H9 (cell line): ENCODE data around the gene SEH1L. TPM values are rescaled to one million over a fixed set of nuclear protein-coding genes. Genes with fewer than 3 reads are reported as not detected.

Experiments used
- DNase-seq: peaks from one replicate; pipeline ENCODE4 v3.0.0-alpha.2; 2017
- H2AFZ ChIP-seq: one replicate; pipeline ENCODE4 v1.6.1; 2013; ENCODE audit warnings: mild to moderate bottlenecking, low read length, control low read depth, moderate library complexity
- H2AK5ac ChIP-seq: 2 replicates; pipeline ENCODE4 v1.6.1; 2013; ENCODE audit warnings: low read length, control low read depth, mixed read lengths; ENCODE audit not compliant: insufficient read length
- H2BK120ac ChIP-seq: one replicate; pipeline ENCODE4 v1.6.1; 2013; ENCODE audit warnings: low read depth, mild to moderate bottlenecking, low read length, control low read depth, inconsistent platforms; ENCODE audit not compliant: poor library complexity, severe bottlenecking
- H2BK12ac ChIP-seq: 2 replicates; pipeline ENCODE4 v1.6.1; 2013; ENCODE audit warnings: low read length, control low read depth, mixed read lengths, low read depth; ENCODE audit not compliant: insufficient read length
- H2BK15ac ChIP-seq: 2 replicates; pipeline ENCODE4 v1.6.1; 2013; ENCODE audit warnings: low read depth, low read length, control low read depth
- H2BK20ac ChIP-seq: one replicate; pipeline ENCODE4 v1.6.1; 2013; ENCODE audit warnings: low read depth, mild to moderate bottlenecking, low read length, control low read depth, inconsistent platforms; ENCODE audit not compliant: poor library complexity, severe bottlenecking
- H2BK5ac ChIP-seq: 2 replicates; pipeline ENCODE4 v1.6.1; 2013; ENCODE audit warnings: low read length, control low read depth, mixed read lengths; ENCODE audit not compliant: insufficient read length
- H3K14ac ChIP-seq: 2 replicates; pipeline ENCODE4 v1.6.1; 2013; ENCODE audit warnings: low read length, control low read depth; ENCODE audit not compliant: insufficient read depth
- H3K18ac ChIP-seq: 2 replicates; pipeline ENCODE4 v1.6.1; 2013; ENCODE audit warnings: low read depth, mild to moderate bottlenecking, mixed read lengths, low read length, control low read depth; ENCODE audit not compliant: insufficient read length
- H3K23ac ChIP-seq: 2 replicates; pipeline ENCODE4 v1.6.1; 2013; ENCODE audit warnings: low read length, control low read depth, mixed read lengths, low read depth; ENCODE audit not compliant: insufficient read length
- H3K23me2 ChIP-seq: 2 replicates; pipeline ENCODE4 v1.6.1; 2013; ENCODE audit warnings: low read depth, mild to moderate bottlenecking, mixed read lengths, low read length, control low read depth; ENCODE audit not compliant: insufficient read length, poor library complexity, severe bottlenecking
- H3K27ac ChIP-seq: 2 replicates; pipeline ENCODE4 v1.5.1; 2013; ENCODE audit warnings: low read length, control low read depth, mixed read lengths, low read depth; ENCODE audit not compliant: insufficient read length
- H3K27me3 ChIP-seq: 2 replicates; pipeline ENCODE4 v1.6.1; 2013; ENCODE audit warnings: low read length, control low read depth, inconsistent platforms; ENCODE audit not compliant: insufficient read depth
- H3K4ac ChIP-seq: 2 replicates; pipeline ENCODE4 v1.6.1; 2013; ENCODE audit warnings: low read depth, mild to moderate bottlenecking, control low read depth, inconsistent platforms, low read length, moderate library complexity
- H3K4me1 ChIP-seq: 2 replicates; pipeline ENCODE4 v1.6.1; 2013; ENCODE audit warnings: low read length, control low read depth, inconsistent platforms; ENCODE audit not compliant: insufficient read depth
- H3K4me2 ChIP-seq: 2 replicates; pipeline ENCODE4 v1.6.1; 2013; ENCODE audit warnings: low read length, control low read depth, mixed read lengths; ENCODE audit not compliant: insufficient read length, insufficient read depth
- H3K56ac ChIP-seq: 2 replicates; pipeline ENCODE4 v1.6.1; 2013; ENCODE audit warnings: low read depth, mild to moderate bottlenecking, mixed read lengths, low read length, control low read depth; ENCODE audit not compliant: insufficient read length
- H3K79me1 ChIP-seq: 2 replicates; pipeline ENCODE4 v1.6.1; 2013; ENCODE audit warnings: low read depth, mild to moderate bottlenecking, moderate library complexity, low read length, control low read depth, inconsistent platforms; ENCODE audit not compliant: insufficient read depth, poor library complexity, severe bottlenecking
- H3K79me2 ChIP-seq: 2 replicates; pipeline ENCODE4 v1.6.1; 2013; ENCODE audit warnings: low read length, control low read depth, inconsistent platforms; ENCODE audit not compliant: insufficient read depth
- H3K9ac ChIP-seq: 2 replicates; pipeline ENCODE4 v1.6.1; 2013; ENCODE audit warnings: low read length, control low read depth, mixed read lengths; ENCODE audit not compliant: insufficient read length; ENCODE audit errors: extremely low read depth
- H3K9me3 ChIP-seq: one replicate; pipeline ENCODE4 v1.6.1; 2013; ENCODE audit warnings: low read depth, low read length, inconsistent platforms; ENCODE audit not compliant: control insufficient read depth
- H3T11ph ChIP-seq: one replicate; pipeline ENCODE4 v1.6.1; 2013; ENCODE audit warnings: mild to moderate bottlenecking, low read length, control low read depth, inconsistent platforms
- H4K20me1 ChIP-seq: one replicate; pipeline ENCODE4 v1.6.1; 2013; ENCODE audit not compliant: control insufficient read depth, insufficient read length, insufficient read depth
- H4K5ac ChIP-seq: 2 replicates; pipeline ENCODE4 v1.6.1; 2013; ENCODE audit warnings: low read depth, mild to moderate bottlenecking, mixed read lengths, low read length, control low read depth; ENCODE audit not compliant: insufficient read length
- H4K8ac ChIP-seq: replicated peaks from 2 replicates; pipeline ENCODE4 v1.6.1; 2013; ENCODE audit warnings: low read length, control low read depth, mixed read lengths, low read depth; ENCODE audit not compliant: insufficient read length
- H4K91ac ChIP-seq: 2 replicates; pipeline ENCODE4 v1.6.1; 2013; ENCODE audit warnings: low read depth, mild to moderate bottlenecking, moderate library complexity, mixed read lengths, low read length, control low read depth; ENCODE audit not compliant: insufficient read length
- H3K27ac Mint-ChIP-seq, 3 experiments: 2 replicates in 2 of 3; 3 replicates in 1 of 3; pipeline ENCODE4 v1.8.0; 2020 to 2021; ENCODE audit warnings: mixed read lengths in 3 of 3, mild to moderate bottlenecking in 1 of 3, moderate library complexity in 1 of 3
- H3K27me3 Mint-ChIP-seq: 2 replicates; pipeline ENCODE4 v1.8.0; 2021; ENCODE audit warnings: low read depth, mild to moderate bottlenecking, moderate library complexity, mixed read lengths
- H3K36me3 Mint-ChIP-seq, 3 experiments: 2 replicates in 2 of 3; 3 replicates in 1 of 3; pipeline ENCODE4 v1.8.0; 2020 to 2021; ENCODE audit warnings: low read depth in 3 of 3, mixed read lengths in 3 of 3; ENCODE audit not compliant: insufficient read depth in 1 of 3
- H3K4me1 Mint-ChIP-seq, 2 experiments: 2 replicates each; pipeline ENCODE4 v1.8.0; 2020; ENCODE audit warnings: mixed read lengths in 2 of 2
- H3K4me3 Mint-ChIP-seq, 2 experiments: 2 replicates in 1 of 2; 3 replicates in 1 of 2; pipeline ENCODE4 v1.8.0; 2020 to 2021; ENCODE audit warnings: mild to moderate bottlenecking in 2 of 2, mixed read lengths in 2 of 2, moderate library complexity in 1 of 2
- H3K9me3 Mint-ChIP-seq, 2 experiments: 2 replicates in 1 of 2; 3 replicates in 1 of 2; pipeline ENCODE4 v1.8.0; 2020; ENCODE audit warnings: mild to moderate bottlenecking in 2 of 2, mixed read lengths in 2 of 2, moderate library complexity in 1 of 2
- WGBS: extraction: QIAGEN DNeasy Blood & Tissue Kit; methylation state at CpG from one replicate; pipeline ENCODE4 v1.1.7; 2013; ENCODE audit warnings: missing lambda C conversion rate, low lambda C conversion rate, mixed read lengths; ENCODE audit not compliant: insufficient read length; ENCODE audit errors: extremely low coverage; 5-methylcytosine and 5-hydroxymethylcytosine counted together
- total RNA-seq: library from RNA; stranded (reverse); gene quantifications from 2 replicates; pipeline ENCODE4 v1.2.1, GENCODE V29; 2021
- TF ChIP-seq, protein P1 (sequence below): fragments of 200-600 bp; sonication (generic); conservative IDR thresholded peaks from 3 replicates; pipeline ENCODE4 v1.8.0; 2021; ENCODE audit warnings: antibody characterized with exemption, mild to moderate bottlenecking

SEH1L gene
- total RNA-seq, 1 experiment from 2014 or later, result 97.2 TPM

DNA sequence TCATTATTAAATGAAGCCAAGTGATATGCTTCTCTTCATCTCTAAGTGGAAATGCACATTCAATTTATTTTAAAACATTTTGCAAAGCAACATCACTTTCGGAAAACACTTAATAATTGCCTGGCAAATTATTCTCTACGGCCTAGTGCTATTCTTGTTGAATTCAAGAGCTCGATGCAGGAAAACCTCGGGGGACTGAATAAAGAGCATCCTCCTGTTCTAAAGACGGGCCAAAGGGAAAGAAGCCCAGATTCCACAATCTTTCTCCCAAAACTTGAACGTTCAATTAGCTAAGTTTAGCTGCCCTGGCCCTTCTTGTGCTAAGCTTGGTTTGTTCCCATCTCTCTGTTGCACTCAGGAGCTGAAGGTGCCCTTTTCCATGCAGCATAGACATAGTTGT is 23.2 kb upstream of the SEH1L start:
- H3K9me3 ChIP-seq, result no peaks in the 10 kb centered on the region
- no peak overlapping the region for H4K8ac ChIP-seq
- H3K14ac ChIP-seq, result no peak overlapping the region; the same call in 1 of the 2 replicates
- H3K79me1 ChIP-seq, result no peaks in the 10 kb centered on the region
- Mint-ChIP-seq H3K27ac (no peak overlapping the region), H3K4me1 (no peaks in the 10 kb centered on the region; a peak in 1 of 4 replicates), H3K9me3 (no peaks in the 10 kb centered on the region), H3K36me3 (no peaks in the 10 kb centered on the region), H3K4me3 (no peak overlapping the region), H3K27me3 (no peaks in the 10 kb centered on the region; the same call in 1 of the 2 replicates)
- no peak overlapping the region for H2BK120ac ChIP-seq
- H4K20me1 ChIP-seq, result peaks cover 2% of the 10 kb centered on the region
- no peaks in the 10 kb centered on the region for H3K4me1 ChIP-seq
- no peak overlapping the region for H4K5ac ChIP-seq
- no peak overlapping the region for H3K23ac ChIP-seq
- no peak overlapping the region for H2AK5ac ChIP-seq
- no peak for DNase-seq
- H3K4ac ChIP-seq, result no peak overlapping the region
- H2BK12ac ChIP-seq, result no peak overlapping the region
- H3K9ac ChIP-seq, result no peak overlapping the region
- no peaks in the 10 kb centered on the region for H3K79me2 ChIP-seq
- TF ChIP-seq, protein P1, sequence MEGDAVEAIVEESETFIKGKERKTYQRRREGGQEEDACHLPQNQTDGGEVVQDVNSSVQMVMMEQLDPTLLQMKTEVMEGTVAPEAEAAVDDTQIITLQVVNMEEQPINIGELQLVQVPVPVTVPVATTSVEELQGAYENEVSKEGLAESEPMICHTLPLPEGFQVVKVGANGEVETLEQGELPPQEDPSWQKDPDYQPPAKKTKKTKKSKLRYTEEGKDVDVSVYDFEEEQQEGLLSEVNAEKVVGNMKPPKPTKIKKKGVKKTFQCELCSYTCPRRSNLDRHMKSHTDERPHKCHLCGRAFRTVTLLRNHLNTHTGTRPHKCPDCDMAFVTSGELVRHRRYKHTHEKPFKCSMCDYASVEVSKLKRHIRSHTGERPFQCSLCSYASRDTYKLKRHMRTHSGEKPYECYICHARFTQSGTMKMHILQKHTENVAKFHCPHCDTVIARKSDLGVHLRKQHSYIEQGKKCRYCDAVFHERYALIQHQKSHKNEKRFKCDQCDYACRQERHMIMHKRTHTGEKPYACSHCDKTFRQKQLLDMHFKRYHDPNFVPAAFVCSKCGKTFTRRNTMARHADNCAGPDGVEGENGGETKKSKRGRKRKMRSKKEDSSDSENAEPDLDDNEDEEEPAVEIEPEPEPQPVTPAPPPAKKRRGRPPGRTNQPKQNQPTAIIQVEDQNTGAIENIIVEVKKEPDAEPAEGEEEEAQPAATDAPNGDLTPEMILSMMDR, result no peak
- H2AFZ ChIP-seq, result no peak overlapping the region
- H3T11ph ChIP-seq, result no peak overlapping the region
- H3K56ac ChIP-seq, result no peak overlapping the region
- no peak overlapping the region for H3K27ac ChIP-seq
- H3K27me3 ChIP-seq, result no peaks in the 10 kb centered on the region
- H4K91ac ChIP-seq, result no peak overlapping the region
- no peak overlapping the region for H2BK20ac ChIP-seq
- H3K4me2 ChIP-seq, result no peak overlapping the region
- no CpG with 5 or more reads among the region's 6 CpGs for WGBS
- H3K23me2 ChIP-seq, result no peaks in the 10 kb centered on the region
- H2BK15ac ChIP-seq, result no peak overlapping the region
- no peak overlapping the region for H2BK5ac ChIP-seq
- H3K18ac ChIP-seq, result no peak overlapping the region
